Esophagus muscularis mucosa (tissue), 4 donors: Measurements from ENCODE around the gene IKZF2. TPM values are rescaled to one million over a fixed set of nuclear protein-coding genes. Genes with fewer than 3 reads are reported as not detected.
A peak's percentile ranks its signal among the peaks of the same experiment; 100 is the strongest.

Source experiments
- DNase-seq: peaks from one replicate; pipeline ENCODE4 v3.0.0-alpha.2; 2017; ENCODE audit errors: extremely low spot score
- H3K27ac ChIP-seq, 4 donors: fragments of 200-600 bp; sonication (generic); replicated peaks in 1 of 4; 1 replicate in 3 of 4; 2 replicates in 1 of 4; pipeline ENCODE4 v1.5.1; 2016 to 2019; ENCODE audit warnings: mild to moderate bottlenecking in 1 of 4
- H3K27me3 ChIP-seq, 4 donors: fragments of 200-600 bp; sonication (generic); one replicate each; pipeline versions ENCODE4 v1.5.1 to v1.6.0; 2016 to 2019
- H3K36me3 ChIP-seq, 4 donors: fragments of 200-600 bp; sonication (generic); one replicate each; pipeline ENCODE4 v1.5.1; 2016 to 2019
- H3K4me1 ChIP-seq, 4 donors: fragments of 200-600 bp; sonication (generic); one replicate each; pipeline ENCODE4 v1.5.1; 2016 to 2019
- H3K4me3 ChIP-seq, 4 donors: fragments of 200-600 bp; sonication (generic); 1 replicate in 2 of 4; 2 replicates in 2 of 4; pipeline ENCODE4 v1.5.1; 2016 to 2019; ENCODE audit warnings: mild to moderate bottlenecking in 4 of 4, moderate library complexity in 1 of 4
- H3K9me3 ChIP-seq, 4 donors: fragments of 200-600 bp; sonication (generic); 1 replicate in 3 of 4; 2 replicates in 1 of 4; pipeline ENCODE4 v1.5.1; 2016 to 2019
- EP300 ChIP-seq: sonication (generic); formaldehyde crosslinking; IDR thresholded peaks from one replicate; pipeline ENCODE4 v1.6.1; 2017; ENCODE audit warnings: antibody characterized with exemption
- POLR2A ChIP-seq: fragments of 450-650 bp; IDR thresholded peaks from one replicate; pipeline ENCODE4 v1.6.1; 2017; ENCODE audit warnings: antibody characterized with exemption, moderate library complexity, mild to moderate bottlenecking, low read depth
- POLR2AphosphoS5 ChIP-seq, 2 donors: sonication (generic); formaldehyde crosslinking; IDR thresholded peaks; one replicate each; pipeline ENCODE4 v1.6.1; 2017; ENCODE audit warnings: antibody characterized with exemption in 2 of 2
- WGBS: methylation state at CpG from one replicate; pipeline ENCODE4 v1.1.5; 2018; 5-methylcytosine and 5-hydroxymethylcytosine counted together
- intact Hi-C: fragments of 100-400 bp; cut with DNase I; formaldehyde crosslinking; loops from one replicate; pipeline ENCODE4 v1.15.1; 2023
- total RNA-seq, 4 donors: library from RNA; depleted of rRNA; stranded (reverse); fragments of >200 nt; gene quantifications; one replicate each; pipeline versions ENCODE4 v1.1.0 to v1.2.1, GENCODE V29; 2016
- TF ChIP-seq, protein P1 (sequence below), 3 experiments: fragments of 200-600 bp in 2 of 3; fragments of 450-650 bp in 1 of 3; sonication (generic) in 2 of 3; IDR thresholded peaks; one replicate each; pipeline ENCODE4 v1.5.1; 2017 to 2019; ENCODE audit warnings: antibody characterized with exemption in 3 of 3, mild to moderate bottlenecking in 2 of 3, moderate library complexity in 1 of 3

The IKZF2 gene
- total RNA-seq, 4 donors from 2014 or later, result 6.5 to 11.2 (median 8.8) TPM

DNA sequence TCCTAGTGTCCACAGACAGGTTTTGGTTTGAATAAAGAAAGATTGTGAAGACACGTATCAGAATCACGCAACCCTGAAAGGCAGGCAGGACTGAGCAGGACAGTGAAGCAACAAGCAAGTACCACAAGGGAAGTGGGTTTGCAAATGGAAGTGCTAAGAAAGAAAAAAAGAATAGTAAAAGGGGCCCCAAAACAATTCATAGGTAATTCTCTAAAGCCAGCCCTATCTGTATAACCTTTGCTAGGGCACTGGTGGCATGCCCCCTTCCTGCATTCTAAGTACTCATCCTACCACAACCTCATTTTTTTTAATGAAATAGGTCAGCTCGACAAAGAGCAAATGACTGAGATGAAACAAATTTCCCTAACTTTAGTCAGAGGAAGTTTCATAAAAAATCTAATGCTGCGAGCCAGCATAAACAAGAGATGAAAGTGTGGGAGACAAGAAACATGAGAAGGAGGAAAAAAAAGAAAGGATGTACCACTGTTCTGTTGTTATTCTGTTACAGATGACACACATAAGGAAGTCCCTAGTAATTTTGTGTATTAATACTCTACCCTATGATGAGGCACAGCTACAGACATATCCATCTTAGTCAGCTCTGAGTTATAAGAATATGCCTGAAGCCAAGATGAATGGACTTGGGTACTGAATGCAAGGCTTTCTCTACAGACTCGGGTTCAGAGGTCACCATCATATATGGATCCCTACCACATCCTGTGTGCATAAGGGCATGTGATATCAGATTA lies 32.2 kb downstream of the IKZF2 start:
- 51% methylated on average over 5 of the region's 5 CpGs for WGBS
- DNase-seq, result no peak
- H3K27ac ChIP-seq, result peak overlapping the region in 1 of 4 donors; percentile 17
- H3K27me3 ChIP-seq, result no peaks in the 10 kb centered on the region
- H3K4me3 ChIP-seq, result no peak overlapping the region
- peaks cover 10 to 34% (median 25%) of the 10 kb centered on the region in 4 donors for H3K4me1 ChIP-seq
- H3K36me3 ChIP-seq, result no peaks in the 10 kb centered on the region
- H3K9me3 ChIP-seq, result no peaks in the 10 kb centered on the region
- intact Hi-C loops, result no loop called here
- TF ChIP-seq POLR2AphosphoS5 (IDR thresholded peaks at IDR 0.05), result no peak
- TF ChIP-seq, protein P1, sequence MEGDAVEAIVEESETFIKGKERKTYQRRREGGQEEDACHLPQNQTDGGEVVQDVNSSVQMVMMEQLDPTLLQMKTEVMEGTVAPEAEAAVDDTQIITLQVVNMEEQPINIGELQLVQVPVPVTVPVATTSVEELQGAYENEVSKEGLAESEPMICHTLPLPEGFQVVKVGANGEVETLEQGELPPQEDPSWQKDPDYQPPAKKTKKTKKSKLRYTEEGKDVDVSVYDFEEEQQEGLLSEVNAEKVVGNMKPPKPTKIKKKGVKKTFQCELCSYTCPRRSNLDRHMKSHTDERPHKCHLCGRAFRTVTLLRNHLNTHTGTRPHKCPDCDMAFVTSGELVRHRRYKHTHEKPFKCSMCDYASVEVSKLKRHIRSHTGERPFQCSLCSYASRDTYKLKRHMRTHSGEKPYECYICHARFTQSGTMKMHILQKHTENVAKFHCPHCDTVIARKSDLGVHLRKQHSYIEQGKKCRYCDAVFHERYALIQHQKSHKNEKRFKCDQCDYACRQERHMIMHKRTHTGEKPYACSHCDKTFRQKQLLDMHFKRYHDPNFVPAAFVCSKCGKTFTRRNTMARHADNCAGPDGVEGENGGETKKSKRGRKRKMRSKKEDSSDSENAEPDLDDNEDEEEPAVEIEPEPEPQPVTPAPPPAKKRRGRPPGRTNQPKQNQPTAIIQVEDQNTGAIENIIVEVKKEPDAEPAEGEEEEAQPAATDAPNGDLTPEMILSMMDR (IDR thresholded peaks at IDR 0.05), result no peak
- TF ChIP-seq POLR2A, result no peak
- TF ChIP-seq EP300, result no peak

DNA sequence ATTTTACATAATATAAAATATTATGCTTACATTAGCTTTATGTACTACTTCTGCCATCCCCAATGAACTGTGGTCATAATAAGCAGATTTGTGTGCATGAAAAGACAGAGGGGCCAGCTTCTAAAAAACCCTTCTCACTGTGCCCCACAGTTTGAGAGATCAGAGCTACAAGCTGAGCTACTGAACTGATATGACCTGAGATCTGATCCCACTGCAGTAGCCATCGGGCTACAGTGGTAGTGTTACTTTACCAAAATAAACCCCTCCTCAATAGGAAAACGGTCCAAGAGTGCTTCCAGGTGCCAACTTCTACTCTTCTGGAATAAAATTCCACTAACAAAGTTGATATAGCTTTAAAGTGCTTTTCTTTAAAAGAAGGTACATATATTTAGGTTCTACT lies 43.1 kb downstream of the IKZF2 start:
- 76% methylated on average over 2 of the region's 2 CpGs for WGBS
- H3K36me3 ChIP-seq, result no peaks in the 10 kb centered on the region
- TF ChIP-seq EP300, result no peak
- TF ChIP-seq POLR2AphosphoS5 (IDR thresholded peaks at IDR 0.05), result no peak
- TF ChIP-seq, protein P1 (IDR thresholded peaks at IDR 0.05), result no peak
- TF ChIP-seq POLR2A, result no peak
- no peaks in the 10 kb centered on the region for H3K9me3 ChIP-seq
- intact Hi-C loops, result no loop called here
- no peak for DNase-seq
- H3K4me3 ChIP-seq, result no peak overlapping the region
- no peak overlapping the region for H3K27ac ChIP-seq
- no peaks in the 10 kb centered on the region for H3K27me3 ChIP-seq
- H3K4me1 ChIP-seq, result peaks cover 7 to 14% (median 8%) of the 10 kb centered on the region in 4 donors

DNA sequence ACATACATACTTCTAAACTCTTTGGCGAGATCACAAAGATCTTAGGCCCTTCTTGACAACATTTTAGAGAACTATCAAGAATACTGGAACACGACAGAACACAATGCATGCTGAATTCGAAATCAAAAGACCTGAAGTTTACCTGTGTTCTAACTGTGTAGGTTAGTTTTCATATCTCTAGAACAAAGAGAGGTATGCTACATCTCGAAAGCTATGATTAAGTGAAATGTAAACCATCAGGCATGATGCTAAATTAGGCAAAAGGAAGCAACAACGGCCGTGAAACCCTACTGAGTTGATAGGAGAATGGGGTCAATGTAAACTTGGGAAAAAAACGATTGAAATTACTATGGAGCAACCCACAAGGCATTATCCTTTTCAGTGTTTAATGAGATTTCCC lies 43.7 kb downstream of the IKZF2 start:
- no peak for DNase-seq
- Histone ChIP-seq H3K27me3 (no peaks in the 10 kb centered on the region), H3K4me3 (no peak overlapping the region), H3K36me3 (no peaks in the 10 kb centered on the region), H3K4me1 (peaks cover 7 to 14% (median 8%) of the 10 kb centered on the region in 4 donors), H3K27ac (no peak overlapping the region), H3K9me3 (no peaks in the 10 kb centered on the region)
- intact Hi-C loops, result no loop called here
- WGBS, result 86% methylated on average over 7 of the region's 7 CpGs
- TF ChIP-seq POLR2AphosphoS5 (IDR thresholded peaks at IDR 0.05) (no peak), POLR2A (no peak), EP300 (no peak)
- TF ChIP-seq, protein P1 (IDR thresholded peaks at IDR 0.05), result no peak

DNA sequence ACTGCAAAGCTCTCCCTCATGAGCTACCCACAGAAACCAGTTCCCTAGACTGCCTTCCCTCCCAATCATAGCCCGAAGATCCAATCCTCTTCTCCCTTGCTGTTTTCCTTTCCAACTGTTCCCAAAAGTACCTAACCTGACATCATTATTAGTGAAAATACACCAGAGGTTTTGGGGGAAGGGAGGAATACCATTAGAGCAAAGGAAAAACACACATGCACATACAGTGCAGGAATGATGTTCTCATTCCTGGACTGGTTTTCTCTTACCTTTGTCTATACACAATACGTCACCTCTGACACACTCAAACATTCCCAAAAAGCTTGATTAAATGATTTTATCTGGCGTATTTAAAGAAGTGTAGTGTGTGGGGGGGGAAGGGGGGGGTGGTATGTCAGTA lies 46.2 kb downstream of the IKZF2 start:
- peaks cover 7 to 14% (median 8%) of the 10 kb centered on the region in 4 donors for H3K4me1 ChIP-seq
- no peaks in the 10 kb centered on the region for H3K9me3 ChIP-seq
- no peaks in the 10 kb centered on the region for H3K27me3 ChIP-seq
- no peak for DNase-seq
- H3K27ac ChIP-seq, result no peak overlapping the region
- no peak overlapping the region for H3K4me3 ChIP-seq
- intact Hi-C loops, result no loop called here
- TF ChIP-seq POLR2AphosphoS5 (IDR thresholded peaks at IDR 0.05) (no peak), POLR2A (no peak), EP300 (no peak)
- TF ChIP-seq, protein P1 (IDR thresholded peaks at IDR 0.05), result no peak
- 77% methylated on average over 3 of the region's 3 CpGs for WGBS
- H3K36me3 ChIP-seq, result no peaks in the 10 kb centered on the region

DNA sequence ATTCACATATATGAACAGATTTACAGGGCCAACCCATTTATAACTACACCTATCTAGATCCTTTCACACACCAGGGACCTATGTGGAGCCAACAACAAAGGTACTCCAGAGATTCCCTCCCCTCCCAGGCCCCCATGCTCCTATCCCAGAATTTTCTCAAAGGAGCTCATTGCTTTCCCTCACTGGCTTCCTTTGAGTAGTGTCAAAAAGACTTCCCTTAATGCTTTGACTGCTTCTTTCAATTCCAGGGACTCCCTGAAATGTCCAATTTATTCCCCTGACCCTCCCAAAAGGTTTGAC lies 46.6 kb downstream of the IKZF2 start:
- DNase-seq, result no peak
- H3K9me3 ChIP-seq, result no peaks in the 10 kb centered on the region
- no peaks in the 10 kb centered on the region for H3K36me3 ChIP-seq
- no peak overlapping the region for H3K27ac ChIP-seq
- peaks cover 7 to 14% (median 8%) of the 10 kb centered on the region in 4 donors for H3K4me1 ChIP-seq
- no peaks in the 10 kb centered on the region for H3K27me3 ChIP-seq
- H3K4me3 ChIP-seq, result no peak overlapping the region
- intact Hi-C loops, result no loop called here
- TF ChIP-seq, protein P1 (IDR thresholded peaks at IDR 0.05), result no peak
- TF ChIP-seq EP300, result no peak
- no peak for TF ChIP-seq POLR2A
